HEK293 (cell line): ENCODE data around the gene PREX1.

Experiments used
- BCL11A ChIP-seq: fragments of 450-650 bp; formaldehyde crosslinking; IDR thresholded peaks from 2 replicates; pipeline ENCODE4 v1.5.1; 2016; ENCODE audit warnings: low read depth, missing biosample characterization, missing genetic modification characterization
- GLI4 ChIP-seq: fragments of 450-650 bp; formaldehyde crosslinking; IDR thresholded peaks from 2 replicates; pipeline ENCODE4 v1.5.1; 2016; ENCODE audit warnings: missing biosample characterization, missing genetic modification characterization
- GLIS1 ChIP-seq: fragments of 450-650 bp; formaldehyde crosslinking; IDR thresholded peaks from 2 replicates; pipeline ENCODE4 v1.5.1; 2016; ENCODE audit warnings: missing biosample characterization, missing genetic modification characterization
- OVOL3 ChIP-seq: fragments of 450-650 bp; formaldehyde crosslinking; IDR thresholded peaks from 2 replicates; pipeline ENCODE4 v1.5.1; 2016; ENCODE audit warnings: missing biosample characterization, missing genetic modification characterization
- SCRT1 ChIP-seq: fragments of 450-650 bp; formaldehyde crosslinking; IDR thresholded peaks from 2 replicates; pipeline ENCODE4 v1.5.1; 2016; ENCODE audit warnings: missing biosample characterization, missing genetic modification characterization, borderline replicate concordance
- TCF7L2 ChIP-seq: IDR thresholded peaks from 2 replicates; pipeline ENCODE4 v1.6.1; 2011; ENCODE audit warnings: low read depth, mild to moderate bottlenecking, inconsistent platforms, low read length, moderate library complexity, borderline replicate concordance
- TRIM28 ChIP-seq: IDR thresholded peaks from 2 replicates; pipeline ENCODE4 v1.6.1; 2011; ENCODE audit warnings: low read length, control low read depth, borderline replicate concordance
- ZNF133 ChIP-seq: fragments of 450-650 bp; formaldehyde crosslinking; IDR thresholded peaks from 2 replicates; pipeline ENCODE4 v1.5.1; 2016; ENCODE audit warnings: missing biosample characterization, missing genetic modification characterization
- ZNF175 ChIP-seq: fragments of 450-650 bp; formaldehyde crosslinking; IDR thresholded peaks from 2 replicates; pipeline ENCODE4 v1.5.1; 2016; ENCODE audit warnings: missing biosample characterization, missing genetic modification characterization
- ZNF184 ChIP-seq: fragments of 450-650 bp; IDR thresholded peaks from 2 replicates; pipeline ENCODE4 v1.5.1; 2018; ENCODE audit warnings: missing biosample characterization, mild to moderate bottlenecking, missing genetic modification characterization
- ZNF214 ChIP-seq: fragments of 450-650 bp; formaldehyde crosslinking; IDR thresholded peaks from 2 replicates; pipeline ENCODE4 v1.5.1; 2017; ENCODE audit warnings: missing biosample characterization, mild to moderate bottlenecking, missing genetic modification characterization, borderline replicate concordance
- ZNF248 ChIP-seq: fragments of 450-650 bp; formaldehyde crosslinking; IDR thresholded peaks from 2 replicates; pipeline ENCODE4 v1.5.1; 2017; ENCODE audit warnings: missing biosample characterization, missing genetic modification characterization
- ZNF449 ChIP-seq: fragments of 450-650 bp; formaldehyde crosslinking; IDR thresholded peaks from 2 replicates; pipeline ENCODE4 v1.5.1; 2017; ENCODE audit warnings: missing biosample characterization, mild to moderate bottlenecking, missing genetic modification characterization, moderate library complexity
- ZNF548 ChIP-seq: fragments of 450-650 bp; formaldehyde crosslinking; IDR thresholded peaks from 2 replicates; pipeline ENCODE4 v1.5.1; 2016; ENCODE audit warnings: missing biosample characterization, missing genetic modification characterization
- ZNF555 ChIP-seq: fragments of 450-650 bp; formaldehyde crosslinking; conservative IDR thresholded peaks from 2 replicates; pipeline ENCODE4 v1.5.1; 2017; ENCODE audit warnings: missing biosample characterization, mild to moderate bottlenecking, missing genetic modification characterization, inconsistent platforms
- ZNF560 ChIP-seq: fragments of 450-650 bp; formaldehyde crosslinking; IDR thresholded peaks from 2 replicates; pipeline ENCODE4 v1.5.1; 2017; ENCODE audit warnings: missing biosample characterization, missing genetic modification characterization, borderline replicate concordance
- ZNF626 ChIP-seq: fragments of 450-650 bp; sonication (Bioruptor Pico); formaldehyde crosslinking; IDR thresholded peaks from 2 replicates; pipeline ENCODE4 v1.5.1; 2018; ENCODE audit warnings: missing biosample characterization, missing genetic modification characterization, inconsistent platforms
- ZNF658 ChIP-seq: fragments of 450-650 bp; formaldehyde crosslinking; IDR thresholded peaks from 2 replicates; pipeline ENCODE4; 2016; ENCODE audit warnings: missing biosample characterization, missing genetic modification characterization
- ZNF768 ChIP-seq: fragments of 450-650 bp; formaldehyde crosslinking; IDR thresholded peaks from 2 replicates; pipeline ENCODE4 v1.5.1; 2018; ENCODE audit warnings: missing biosample characterization, mild to moderate bottlenecking, missing genetic modification characterization
- ZSCAN30 ChIP-seq: fragments of 450-650 bp; IDR thresholded peaks from 2 replicates; pipeline ENCODE4 v1.5.1; 2018; ENCODE audit warnings: missing biosample characterization, mild to moderate bottlenecking, missing genetic modification characterization, moderate library complexity
- TF ChIP-seq, protein P1 (sequence below): IDR thresholded peaks from 2 replicates; pipeline ENCODE4 v1.6.1; 2011; ENCODE audit warnings: mild to moderate bottlenecking, low read depth, low read length, borderline replicate concordance
- TF ChIP-seq, protein P2 (sequence below): fragments of 450-650 bp; formaldehyde crosslinking; IDR thresholded peaks from 2 replicates; pipeline ENCODE4 v1.5.1; 2016; ENCODE audit warnings: missing biosample characterization, missing genetic modification characterization
- TF ChIP-seq, protein P3 (sequence below): fragments of 450-650 bp; formaldehyde crosslinking; IDR thresholded peaks from 2 replicates; pipeline ENCODE4 v1.5.1; 2016; ENCODE audit warnings: missing biosample characterization, missing genetic modification characterization
- TF ChIP-seq, protein P4 (sequence below): fragments of 450-650 bp; formaldehyde crosslinking; conservative IDR thresholded peaks from 2 replicates; pipeline ENCODE4 v1.5.1; 2016; ENCODE audit warnings: low read depth, missing biosample characterization, missing genetic modification characterization
- TF ChIP-seq, protein P5 (sequence below): fragments of 450-650 bp; formaldehyde crosslinking; IDR thresholded peaks from 2 replicates; pipeline ENCODE4 v1.5.1; 2016; ENCODE audit warnings: missing biosample characterization, missing genetic modification characterization

PREX1 gene

DNA sequence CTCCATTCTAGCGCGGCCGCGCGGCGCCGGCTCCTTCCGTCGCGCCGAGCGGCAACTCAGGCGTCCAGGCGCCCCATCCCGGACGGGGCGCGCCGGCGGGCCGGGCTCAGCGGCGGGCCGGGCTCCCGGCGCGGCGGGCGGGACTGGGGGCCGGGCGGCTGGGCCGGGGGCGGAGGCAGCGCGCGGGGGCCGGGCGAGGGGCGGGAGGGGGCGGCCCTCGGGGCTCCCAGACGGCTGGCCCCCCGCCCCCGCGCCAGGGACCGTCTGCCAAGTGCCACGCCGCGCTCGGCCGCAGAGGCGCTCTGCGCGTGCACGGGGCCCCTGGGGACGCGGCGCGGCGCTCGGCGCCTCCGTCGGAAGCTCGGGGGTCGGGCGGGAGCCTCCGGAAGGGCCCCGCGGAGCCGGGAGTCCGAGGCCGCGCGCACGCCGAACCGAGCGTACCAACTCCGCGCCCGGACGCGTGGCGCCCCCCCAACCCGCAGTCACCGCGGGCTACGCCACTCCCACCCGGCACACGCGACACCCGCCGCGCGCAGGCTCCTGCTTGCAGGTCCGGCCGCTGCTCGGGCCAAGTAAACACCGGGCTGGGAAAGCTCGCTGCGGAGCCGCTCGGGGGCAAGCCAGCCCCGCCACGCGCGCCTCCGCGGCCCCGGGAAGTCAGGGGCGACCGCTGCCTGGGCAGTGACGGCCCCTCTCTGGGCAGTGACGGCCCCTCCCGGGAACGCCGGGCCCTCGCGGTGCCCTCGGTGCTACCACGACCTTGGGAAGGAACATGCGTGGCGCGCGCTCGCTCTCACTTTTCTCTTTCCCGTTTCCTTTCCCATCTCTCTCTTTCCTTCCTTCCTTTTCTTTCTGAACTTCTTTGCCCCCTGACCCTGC lies at the start of gene PREX1 (continued):
- TF ChIP-seq ZNF214 (no peak), ZNF248 (tag by site-specific recombination) (no peak), ZNF175 (no peak), OVOL3 (tag by site-specific recombination) (no peak), ZNF560 (tag by site-specific recombination) (no peak), ZNF184 (tag by site-specific recombination) (no peak), ZNF548 (tag by site-specific recombination) (no peak), GLIS1 (tag by site-specific recombination) (no peak), ZNF768 (tag by site-specific recombination) (no peak), SCRT1 (tag by site-specific recombination) (no peak), ZSCAN30 (tag by site-specific recombination) (peak; percentile 64; the same call in 1 of the 2 replicates), ZNF133 (tag by site-specific recombination) (no peak), ZNF449 (tag by site-specific recombination) (no peak), ZNF658 (tag by site-specific recombination) (no peak), BCL11A (tag by site-specific recombination) (peak; percentile 56; the same call in 1 of the 2 replicates), GLI4 (tag by site-specific recombination) (no peak), ZNF626 (tag by site-specific recombination) (no peak), ZNF555 (tag by site-specific recombination) (no peak), TCF7L2 (no peak), TRIM28 (no peak)
- TF ChIP-seq, protein P1, sequence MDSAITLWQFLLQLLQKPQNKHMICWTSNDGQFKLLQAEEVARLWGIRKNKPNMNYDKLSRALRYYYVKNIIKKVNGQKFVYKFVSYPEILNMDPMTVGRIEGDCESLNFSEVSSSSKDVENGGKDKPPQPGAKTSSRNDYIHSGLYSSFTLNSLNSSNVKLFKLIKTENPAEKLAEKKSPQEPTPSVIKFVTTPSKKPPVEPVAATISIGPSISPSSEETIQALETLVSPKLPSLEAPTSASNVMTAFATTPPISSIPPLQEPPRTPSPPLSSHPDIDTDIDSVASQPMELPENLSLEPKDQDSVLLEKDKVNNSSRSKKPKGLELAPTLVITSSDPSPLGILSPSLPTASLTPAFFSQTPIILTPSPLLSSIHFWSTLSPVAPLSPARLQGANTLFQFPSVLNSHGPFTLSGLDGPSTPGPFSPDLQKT: no peak
- TF ChIP-seq, protein P2, sequence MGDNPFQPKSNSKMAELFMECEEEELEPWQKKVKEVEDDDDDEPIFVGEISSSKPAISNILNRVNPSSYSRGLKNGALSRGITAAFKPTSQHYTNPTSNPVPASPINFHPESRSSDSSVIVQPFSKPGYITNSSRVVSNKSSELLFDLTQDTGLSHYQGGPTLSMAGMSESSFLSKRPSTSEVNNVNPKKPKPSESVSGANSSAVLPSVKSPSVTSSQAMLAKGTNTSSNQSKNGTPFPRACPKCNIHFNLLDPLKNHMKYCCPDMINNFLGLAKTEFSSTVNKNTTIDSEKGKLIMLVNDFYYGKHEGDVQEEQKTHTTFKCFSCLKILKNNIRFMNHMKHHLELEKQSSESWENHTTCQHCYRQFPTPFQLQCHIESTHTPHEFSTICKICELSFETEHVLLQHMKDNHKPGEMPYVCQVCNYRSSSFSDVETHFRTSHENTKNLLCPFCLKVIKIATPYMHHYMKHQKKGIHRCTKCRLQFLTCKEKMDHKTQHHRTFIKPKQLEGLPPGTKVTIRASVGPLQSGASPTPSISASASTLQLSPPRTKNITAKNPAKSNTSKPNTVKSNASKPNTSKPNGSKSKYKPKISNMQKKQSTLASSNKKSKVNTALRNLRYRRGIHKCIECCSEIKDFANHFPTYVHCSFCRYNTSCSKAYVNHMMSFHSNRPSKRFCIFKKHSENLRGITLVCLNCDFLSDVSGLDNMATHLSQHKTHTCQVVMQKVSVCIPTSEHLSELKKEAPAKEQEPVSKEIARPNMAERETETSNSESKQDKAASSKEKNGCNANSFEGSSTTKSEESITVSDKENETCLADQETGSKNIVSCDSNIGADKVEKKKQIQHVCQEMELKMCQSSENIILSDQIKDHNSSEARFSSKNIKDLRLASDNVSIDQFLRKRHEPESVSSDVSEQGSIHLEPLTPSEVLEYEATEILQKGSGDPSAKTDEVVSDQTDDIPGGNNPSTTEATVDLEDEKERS (tag by site-specific recombination): no peak
- TF ChIP-seq, protein P3, sequence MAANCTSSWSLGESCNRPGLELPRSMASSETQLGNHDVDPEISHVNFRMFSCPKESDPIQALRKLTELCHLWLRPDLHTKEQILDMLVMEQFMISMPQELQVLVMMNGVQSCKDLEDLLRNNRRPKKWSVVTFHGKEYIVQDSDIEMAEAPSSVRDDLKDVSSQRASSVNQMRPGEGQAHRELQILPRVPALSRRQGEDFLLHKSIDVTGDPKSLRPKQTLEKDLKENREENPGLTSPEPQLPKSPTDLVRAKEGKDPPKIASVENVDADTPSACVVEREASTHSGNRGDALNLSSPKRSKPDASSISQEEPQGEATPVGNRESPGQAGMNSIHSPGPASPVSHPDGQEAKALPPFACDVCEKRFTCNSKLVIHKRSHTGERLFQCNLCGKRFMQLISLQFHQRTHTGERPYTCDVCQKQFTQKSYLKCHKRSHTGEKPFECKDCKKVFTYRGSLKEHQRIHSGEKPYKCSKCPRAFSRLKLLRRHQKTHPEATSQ (tag by site-specific recombination): no peak
- TF ChIP-seq, protein P4, sequence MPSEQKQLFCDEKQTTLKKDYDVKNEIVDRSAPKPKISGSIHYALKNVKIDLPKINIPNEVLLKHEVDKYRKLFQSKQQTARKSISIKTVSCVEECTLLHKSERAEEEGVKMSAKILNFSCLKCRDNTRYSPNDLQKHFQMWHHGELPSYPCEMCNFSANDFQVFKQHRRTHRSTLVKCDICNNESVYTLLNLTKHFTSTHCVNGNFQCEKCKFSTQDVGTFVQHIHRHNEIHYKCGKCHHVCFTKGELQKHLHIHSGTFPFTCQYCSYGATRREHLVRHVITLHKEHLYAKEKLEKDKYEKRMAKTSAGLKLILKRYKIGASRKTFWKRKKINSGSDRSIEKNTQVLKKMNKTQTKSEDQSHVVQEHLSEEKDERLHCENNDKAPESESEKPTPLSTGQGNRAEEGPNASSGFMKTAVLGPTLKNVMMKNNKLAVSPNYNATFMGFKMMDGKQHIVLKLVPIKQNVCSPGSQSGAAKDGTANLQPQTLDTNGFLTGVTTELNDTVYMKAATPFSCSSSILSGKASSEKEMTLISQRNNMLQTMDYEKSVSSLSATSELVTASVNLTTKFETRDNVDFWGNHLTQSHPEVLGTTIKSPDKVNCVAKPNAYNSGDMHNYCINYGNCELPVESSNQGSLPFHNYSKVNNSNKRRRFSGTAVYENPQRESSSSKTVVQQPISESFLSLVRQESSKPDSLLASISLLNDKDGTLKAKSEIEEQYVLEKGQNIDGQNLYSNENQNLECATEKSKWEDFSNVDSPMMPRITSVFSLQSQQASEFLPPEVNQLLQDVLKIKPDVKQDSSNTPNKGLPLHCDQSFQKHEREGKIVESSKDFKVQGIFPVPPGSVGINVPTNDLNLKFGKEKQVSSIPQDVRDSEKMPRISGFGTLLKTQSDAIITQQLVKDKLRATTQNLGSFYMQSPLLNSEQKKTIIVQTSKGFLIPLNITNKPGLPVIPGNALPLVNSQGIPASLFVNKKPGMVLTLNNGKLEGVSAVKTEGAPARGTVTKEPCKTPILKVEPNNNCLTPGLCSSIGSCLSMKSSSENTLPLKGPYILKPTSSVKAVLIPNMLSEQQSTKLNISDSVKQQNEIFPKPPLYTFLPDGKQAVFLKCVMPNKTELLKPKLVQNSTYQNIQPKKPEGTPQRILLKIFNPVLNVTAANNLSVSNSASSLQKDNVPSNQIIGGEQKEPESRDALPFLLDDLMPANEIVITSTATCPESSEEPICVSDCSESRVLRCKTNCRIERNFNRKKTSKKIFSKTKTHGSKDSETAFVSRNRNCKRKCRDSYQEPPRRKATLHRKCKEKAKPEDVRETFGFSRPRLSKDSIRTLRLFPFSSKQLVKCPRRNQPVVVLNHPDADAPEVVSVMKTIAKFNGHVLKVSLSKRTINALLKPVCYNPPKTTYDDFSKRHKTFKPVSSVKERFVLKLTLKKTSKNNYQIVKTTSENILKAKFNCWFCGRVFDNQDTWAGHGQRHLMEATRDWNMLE (tag by site-specific recombination): no peak
- TF ChIP-seq, protein P5, sequence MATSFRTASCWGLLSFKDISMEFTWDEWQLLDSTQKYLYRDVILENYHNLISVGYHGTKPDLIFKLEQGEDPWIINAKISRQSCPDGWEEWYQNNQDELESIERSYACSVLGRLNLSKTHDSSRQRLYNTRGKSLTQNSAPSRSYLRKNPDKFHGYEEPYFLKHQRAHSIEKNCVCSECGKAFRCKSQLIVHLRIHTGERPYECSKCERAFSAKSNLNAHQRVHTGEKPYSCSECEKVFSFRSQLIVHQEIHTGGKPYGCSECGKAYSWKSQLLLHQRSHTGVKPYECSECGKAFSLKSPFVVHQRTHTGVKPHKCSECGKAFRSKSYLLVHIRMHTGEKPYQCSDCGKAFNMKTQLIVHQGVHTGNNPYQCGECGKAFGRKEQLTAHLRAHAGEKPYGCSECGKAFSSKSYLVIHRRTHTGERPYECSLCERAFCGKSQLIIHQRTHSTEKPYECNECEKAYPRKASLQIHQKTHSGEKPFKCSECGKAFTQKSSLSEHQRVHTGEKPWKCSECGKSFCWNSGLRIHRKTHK (tag by site-specific recombination): no peak
